Left forelimb (tissue), 1 donor: ENCODE measurements around the gene MAP4K2.

Experiments used
- DNase-seq: peaks from one replicate; pipeline ENCODE4 v3.0.0-alpha.2; 2018; ENCODE audit warnings: low spot score

Gene MAP4K2

DNA sequence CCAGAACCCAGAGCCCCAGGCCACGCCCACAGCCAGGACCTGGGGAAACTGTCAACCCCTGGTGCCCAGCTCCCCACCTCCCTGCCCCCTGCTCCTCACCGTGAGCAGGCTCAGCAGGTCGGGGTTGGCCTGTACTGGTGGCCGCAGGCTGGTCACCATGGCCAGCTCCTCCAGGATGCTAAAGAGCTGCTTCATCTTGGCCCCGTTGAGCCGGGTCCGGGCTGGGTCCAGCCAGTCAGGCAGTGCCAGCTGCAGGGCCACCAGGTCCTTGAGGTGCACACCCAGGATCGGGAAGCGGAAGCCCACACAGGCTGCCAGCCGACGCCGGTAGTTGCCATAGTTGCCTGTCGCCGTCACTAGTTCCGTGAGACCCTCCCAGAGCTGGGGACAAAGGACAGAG, 66.4 kb downstream of the MAP4K2 start:
- DNase-seq: no peak

GRCh38 chr11:64735725-64736259, 67.2 kb downstream of the MAP4K2 start:
- no peak for DNase-seq
